GM23338 (cell line): Measurements from ENCODE around the gene ATP5PO. TPM values are rescaled to one million over a fixed set of nuclear protein-coding genes. Genes with fewer than 3 reads are reported as not detected.

Experiments used
- ATAC-seq: fragments of 200-7000 bp; cut with Tn5 transposase; 3 replicates; pipeline ENCODE4 v1.9.1; 2020
- DNase-seq: peaks from one replicate; pipeline ENCODE4 v3.0.0-alpha.2; 2015; ENCODE audit warnings: low spot score
- H2AFZ ChIP-seq: fragments of 200-600 bp; sonication (generic); 2 replicates; pipeline ENCODE4 v1.8.0; 2016; ENCODE audit warnings: antibody characterized with exemption, mild to moderate bottlenecking, moderate library complexity
- H3F3A ChIP-seq: fragments of 200-600 bp; sonication (generic); replicated peaks from 2 replicates; pipeline ENCODE4 v1.8.0; 2017; ENCODE audit warnings: antibody characterized with exemption, mixed run types, low read depth
- H3K27ac ChIP-seq: fragments of 200-600 bp; sonication (generic); 2 replicates; pipeline ENCODE4 v1.6.1; 2016; ENCODE audit warnings: low read depth
- H3K27me3 ChIP-seq: fragments of 200-600 bp; sonication (generic); 2 replicates; pipeline ENCODE4 v1.8.0; 2016; ENCODE audit warnings: mild to moderate bottlenecking, mixed run types, moderate library complexity; ENCODE audit not compliant: insufficient read depth
- H3K36me3 ChIP-seq: fragments of 200-600 bp; sonication (generic); 2 replicates; pipeline ENCODE4 v1.8.0; 2016; ENCODE audit warnings: mild to moderate bottlenecking; ENCODE audit not compliant: insufficient read depth
- H3K4me1 ChIP-seq: fragments of 200-600 bp; sonication (generic); 2 replicates; pipeline ENCODE4 v1.8.0; 2016; ENCODE audit warnings: mild to moderate bottlenecking, moderate library complexity; ENCODE audit not compliant: insufficient read depth
- H3K4me2 ChIP-seq: fragments of 200-600 bp; sonication (generic); 2 replicates; pipeline ENCODE4 v1.7.1; 2017; ENCODE audit warnings: mixed run types
- H3K4me3 ChIP-seq: fragments of 200-600 bp; sonication (generic); 2 replicates; pipeline ENCODE4 v1.6.1; 2016; ENCODE audit warnings: mixed run types
- H3K79me2 ChIP-seq: fragments of 200-600 bp; sonication (generic); replicated peaks from 2 replicates; pipeline ENCODE4 v1.8.0; 2017; ENCODE audit warnings: mild to moderate bottlenecking; ENCODE audit not compliant: insufficient read depth
- H3K9me2 ChIP-seq: fragments of 200-600 bp; sonication (generic); 2 replicates; pipeline ENCODE4 v1.8.0; 2017; ENCODE audit not compliant: insufficient read depth
- H4K20me1 ChIP-seq: fragments of 200-600 bp; sonication (generic); replicated peaks from 2 replicates; pipeline ENCODE4 v1.8.0; 2017; ENCODE audit warnings: mild to moderate bottlenecking; ENCODE audit not compliant: insufficient read depth
- H3K27ac Mint-ChIP-seq: 2 replicates; pipeline ENCODE4 v1.8.0; 2020; ENCODE audit warnings: inconsistent platforms, mild to moderate bottlenecking, moderate library complexity, mixed read lengths
- H3K27me3 Mint-ChIP-seq: 3 replicates; pipeline ENCODE4 v1.8.0; 2022; ENCODE audit warnings: low read depth, mild to moderate bottlenecking, moderate library complexity, mixed read lengths, inconsistent platforms; ENCODE audit not compliant: insufficient read depth, poor library complexity
- H3K36me3 Mint-ChIP-seq: 3 replicates; pipeline ENCODE4 v1.8.0; 2021; ENCODE audit warnings: low read depth, mild to moderate bottlenecking, inconsistent platforms, moderate library complexity, mixed read lengths
- H3K4me1 Mint-ChIP-seq: 3 replicates; pipeline ENCODE4 v1.8.0; 2020; ENCODE audit warnings: mild to moderate bottlenecking, inconsistent platforms, mixed read lengths
- H3K4me3 Mint-ChIP-seq: 3 replicates; pipeline ENCODE4 v1.8.0; 2021; ENCODE audit warnings: moderate library complexity, mild to moderate bottlenecking, inconsistent platforms, mixed read lengths
- H3K9me3 Mint-ChIP-seq: 3 replicates; pipeline ENCODE4 v1.8.0; 2020; ENCODE audit warnings: moderate library complexity, mild to moderate bottlenecking, inconsistent platforms, mixed read lengths
- CREB1 ChIP-seq: fragments of 250-450 bp; sonication (Bioruptor Pico); IDR thresholded peaks from 2 replicates; pipeline ENCODE4 v1.5.0; 2020; ENCODE audit warnings: low read depth, mild to moderate bottlenecking, moderate library complexity
- EZH2 ChIP-seq: fragments of 200-600 bp; sonication (generic); IDR thresholded peaks from one replicate; pipeline ENCODE4 v1.8.0; 2017; ENCODE audit warnings: antibody characterized with exemption, mild to moderate bottlenecking, low read depth; ENCODE audit not compliant: unreplicated experiment
- EZH2phosphoT487 ChIP-seq: fragments of 200-600 bp; sonication (generic); IDR thresholded peaks from one replicate; pipeline ENCODE4 v1.8.1; 2018; ENCODE audit warnings: antibody characterized with exemption; ENCODE audit not compliant: unreplicated experiment
- JUNB ChIP-seq: IDR thresholded peaks from one replicate; pipeline ENCODE4 v1.6.1; 2016; ENCODE audit warnings: antibody characterized with exemption; ENCODE audit not compliant: unreplicated experiment
- NANOG ChIP-seq: IDR thresholded peaks from 2 replicates; pipeline ENCODE4 v1.6.1; 2016; ENCODE audit warnings: antibody characterized with exemption, borderline replicate concordance
- POLR2AphosphoS5 ChIP-seq: IDR thresholded peaks from 2 replicates; pipeline ENCODE4 v1.6.1; 2016; ENCODE audit warnings: antibody characterized with exemption, low read depth
- STAT1 ChIP-seq: IDR thresholded peaks from one replicate; pipeline ENCODE4 v1.6.1; 2016; ENCODE audit warnings: antibody characterized with exemption; ENCODE audit not compliant: unreplicated experiment
- ZNF114 ChIP-seq: fragments of 250-450 bp; sonication (Bioruptor Pico); IDR thresholded peaks from 2 replicates; pipeline ENCODE4 v1.5.0; 2020; ENCODE audit warnings: mild to moderate bottlenecking, moderate library complexity
- ZNF331 ChIP-seq: fragments of 250-450 bp; sonication (Bioruptor Pico); IDR thresholded peaks from 2 replicates; pipeline ENCODE4 v1.5.0; 2020; ENCODE audit warnings: low read depth, mild to moderate bottlenecking, moderate library complexity
- polyA plus RNA-seq: library from polyadenylated mRNA; unstranded; fragments of >200 nt; fragmentation: Nextera tagmentation; extraction: Ambion mirVana; gene quantifications from 2 replicates; pipeline ENCODE4 v1.2.1, GENCODE V29; 2016
- total RNA-seq: library from RNA; depleted of rRNA; stranded (reverse); fragments of >200 nt; shearing (Covaris generic); gene quantifications from 2 replicates; pipeline ENCODE4 v1.2.3, GENCODE V29; 2014
- TF ChIP-seq, protein P1 (sequence below), 2 experiments: fragments of 200-600 bp in 1 of 2; sonication (generic) in 1 of 2; conservative IDR thresholded peaks; 2 replicates each; pipeline versions ENCODE4 v1.5.1 to v1.6.1; 2016 to 2017; ENCODE audit warnings: antibody characterized with exemption in 2 of 2, low read depth in 2 of 2, mild to moderate bottlenecking in 2 of 2, moderate library complexity in 1 of 2
- TF ChIP-seq, protein P2 (sequence below): IDR thresholded peaks from one replicate; pipeline ENCODE4 v1.6.1; 2018; ENCODE audit warnings: antibody characterized with exemption; ENCODE audit not compliant: unreplicated experiment
- TF ChIP-seq, protein P3 (sequence below): IDR thresholded peaks from 2 replicates; pipeline ENCODE4 v1.6.1; 2016; ENCODE audit warnings: antibody characterized with exemption
- TF ChIP-seq, protein P4 (sequence below): fragments of 250-450 bp; sonication (Bioruptor Pico); IDR thresholded peaks from 2 replicates; pipeline ENCODE4 v1.5.0; 2020; ENCODE audit warnings: mild to moderate bottlenecking, moderate library complexity

The ATP5PO gene
- total and polyA plus RNA-seq, 2 experiments from 2014 or later = 244 to 522 TPM

DNA sequence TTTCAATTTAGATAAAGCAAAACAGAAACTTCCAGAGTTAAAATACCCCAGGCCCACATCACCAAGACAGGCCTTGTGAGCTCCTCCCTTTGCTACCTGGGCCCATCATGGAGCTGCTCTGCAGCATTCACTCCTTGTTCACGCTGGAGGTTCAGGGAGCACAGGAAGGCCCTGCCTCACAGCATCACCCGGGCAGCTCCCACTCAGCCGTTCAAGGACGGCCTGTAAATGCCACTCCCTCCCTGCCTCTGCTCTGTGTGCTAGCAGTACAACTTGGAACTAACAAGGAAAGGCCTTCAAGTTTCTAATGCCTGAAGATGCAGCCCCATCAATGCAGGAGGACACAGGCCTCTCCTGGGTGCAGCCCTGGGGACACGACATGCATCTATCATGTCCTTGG lies 11.6 kb downstream of the ATP5PO start:
- H3K79me2 ChIP-seq = no peaks in the 10 kb centered on the region
- H3K27me3 ChIP-seq = no peaks in the 10 kb centered on the region
- H3K4me1 ChIP-seq = no peaks in the 10 kb centered on the region
- no peak overlapping the region for H3K4me2 ChIP-seq
- peaks cover 72% of the 10 kb centered on the region for H3K36me3 Mint-ChIP-seq
- H3K4me1 Mint-ChIP-seq = peaks cover 3% of the 10 kb centered on the region; the same call in 2 of the 3 replicates
- DNase-seq = no peak
- H3K9me2 ChIP-seq = no peaks in the 10 kb centered on the region
- H3K4me3 ChIP-seq = no peak overlapping the region
- peaks cover 5% of the 10 kb centered on the region for H3K27me3 Mint-ChIP-seq
- H3F3A ChIP-seq = 0 out of 2 replicates have a peak, but pooled peaks cover 7% of the 10 kb centered on the region
- H2AFZ ChIP-seq = no peak overlapping the region
- H4K20me1 ChIP-seq = peaks cover 6% of the 10 kb centered on the region
- H3K27ac ChIP-seq = no peak overlapping the region
- ATAC-seq = no peak
- no peaks in the 10 kb centered on the region for H3K9me3 Mint-ChIP-seq
- H3K36me3 ChIP-seq = peaks cover 58% of the 10 kb centered on the region
- no peak overlapping the region for H3K27ac Mint-ChIP-seq
- TF ChIP-seq JUNB = no peak
- no peak for TF ChIP-seq ZNF114 (CRISPR knock-in tag)
- TF ChIP-seq, protein P1, sequence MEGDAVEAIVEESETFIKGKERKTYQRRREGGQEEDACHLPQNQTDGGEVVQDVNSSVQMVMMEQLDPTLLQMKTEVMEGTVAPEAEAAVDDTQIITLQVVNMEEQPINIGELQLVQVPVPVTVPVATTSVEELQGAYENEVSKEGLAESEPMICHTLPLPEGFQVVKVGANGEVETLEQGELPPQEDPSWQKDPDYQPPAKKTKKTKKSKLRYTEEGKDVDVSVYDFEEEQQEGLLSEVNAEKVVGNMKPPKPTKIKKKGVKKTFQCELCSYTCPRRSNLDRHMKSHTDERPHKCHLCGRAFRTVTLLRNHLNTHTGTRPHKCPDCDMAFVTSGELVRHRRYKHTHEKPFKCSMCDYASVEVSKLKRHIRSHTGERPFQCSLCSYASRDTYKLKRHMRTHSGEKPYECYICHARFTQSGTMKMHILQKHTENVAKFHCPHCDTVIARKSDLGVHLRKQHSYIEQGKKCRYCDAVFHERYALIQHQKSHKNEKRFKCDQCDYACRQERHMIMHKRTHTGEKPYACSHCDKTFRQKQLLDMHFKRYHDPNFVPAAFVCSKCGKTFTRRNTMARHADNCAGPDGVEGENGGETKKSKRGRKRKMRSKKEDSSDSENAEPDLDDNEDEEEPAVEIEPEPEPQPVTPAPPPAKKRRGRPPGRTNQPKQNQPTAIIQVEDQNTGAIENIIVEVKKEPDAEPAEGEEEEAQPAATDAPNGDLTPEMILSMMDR (conservative IDR thresholded peaks at IDR 0.05; ENCODE audit: low read depth in 2 of 2) = no peak
- TF ChIP-seq CREB1 (CRISPR knock-in tag) = no peak
- no peak for TF ChIP-seq STAT1
- no peak for TF ChIP-seq ZNF331 (CRISPR knock-in tag)
- TF ChIP-seq, protein P2, sequence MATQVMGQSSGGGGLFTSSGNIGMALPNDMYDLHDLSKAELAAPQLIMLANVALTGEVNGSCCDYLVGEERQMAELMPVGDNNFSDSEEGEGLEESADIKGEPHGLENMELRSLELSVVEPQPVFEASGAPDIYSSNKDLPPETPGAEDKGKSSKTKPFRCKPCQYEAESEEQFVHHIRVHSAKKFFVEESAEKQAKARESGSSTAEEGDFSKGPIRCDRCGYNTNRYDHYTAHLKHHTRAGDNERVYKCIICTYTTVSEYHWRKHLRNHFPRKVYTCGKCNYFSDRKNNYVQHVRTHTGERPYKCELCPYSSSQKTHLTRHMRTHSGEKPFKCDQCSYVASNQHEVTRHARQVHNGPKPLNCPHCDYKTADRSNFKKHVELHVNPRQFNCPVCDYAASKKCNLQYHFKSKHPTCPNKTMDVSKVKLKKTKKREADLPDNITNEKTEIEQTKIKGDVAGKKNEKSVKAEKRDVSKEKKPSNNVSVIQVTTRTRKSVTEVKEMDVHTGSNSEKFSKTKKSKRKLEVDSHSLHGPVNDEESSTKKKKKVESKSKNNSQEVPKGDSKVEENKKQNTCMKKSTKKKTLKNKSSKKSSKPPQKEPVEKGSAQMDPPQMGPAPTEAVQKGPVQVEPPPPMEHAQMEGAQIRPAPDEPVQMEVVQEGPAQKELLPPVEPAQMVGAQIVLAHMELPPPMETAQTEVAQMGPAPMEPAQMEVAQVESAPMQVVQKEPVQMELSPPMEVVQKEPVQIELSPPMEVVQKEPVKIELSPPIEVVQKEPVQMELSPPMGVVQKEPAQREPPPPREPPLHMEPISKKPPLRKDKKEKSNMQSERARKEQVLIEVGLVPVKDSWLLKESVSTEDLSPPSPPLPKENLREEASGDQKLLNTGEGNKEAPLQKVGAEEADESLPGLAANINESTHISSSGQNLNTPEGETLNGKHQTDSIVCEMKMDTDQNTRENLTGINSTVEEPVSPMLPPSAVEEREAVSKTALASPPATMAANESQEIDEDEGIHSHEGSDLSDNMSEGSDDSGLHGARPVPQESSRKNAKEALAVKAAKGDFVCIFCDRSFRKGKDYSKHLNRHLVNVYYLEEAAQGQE = no peak
- TF ChIP-seq, protein P3, sequence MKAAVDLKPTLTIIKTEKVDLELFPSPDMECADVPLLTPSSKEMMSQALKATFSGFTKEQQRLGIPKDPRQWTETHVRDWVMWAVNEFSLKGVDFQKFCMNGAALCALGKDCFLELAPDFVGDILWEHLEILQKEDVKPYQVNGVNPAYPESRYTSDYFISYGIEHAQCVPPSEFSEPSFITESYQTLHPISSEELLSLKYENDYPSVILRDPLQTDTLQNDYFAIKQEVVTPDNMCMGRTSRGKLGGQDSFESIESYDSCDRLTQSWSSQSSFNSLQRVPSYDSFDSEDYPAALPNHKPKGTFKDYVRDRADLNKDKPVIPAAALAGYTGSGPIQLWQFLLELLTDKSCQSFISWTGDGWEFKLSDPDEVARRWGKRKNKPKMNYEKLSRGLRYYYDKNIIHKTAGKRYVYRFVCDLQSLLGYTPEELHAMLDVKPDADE = no peak
- TF ChIP-seq, protein P4, sequence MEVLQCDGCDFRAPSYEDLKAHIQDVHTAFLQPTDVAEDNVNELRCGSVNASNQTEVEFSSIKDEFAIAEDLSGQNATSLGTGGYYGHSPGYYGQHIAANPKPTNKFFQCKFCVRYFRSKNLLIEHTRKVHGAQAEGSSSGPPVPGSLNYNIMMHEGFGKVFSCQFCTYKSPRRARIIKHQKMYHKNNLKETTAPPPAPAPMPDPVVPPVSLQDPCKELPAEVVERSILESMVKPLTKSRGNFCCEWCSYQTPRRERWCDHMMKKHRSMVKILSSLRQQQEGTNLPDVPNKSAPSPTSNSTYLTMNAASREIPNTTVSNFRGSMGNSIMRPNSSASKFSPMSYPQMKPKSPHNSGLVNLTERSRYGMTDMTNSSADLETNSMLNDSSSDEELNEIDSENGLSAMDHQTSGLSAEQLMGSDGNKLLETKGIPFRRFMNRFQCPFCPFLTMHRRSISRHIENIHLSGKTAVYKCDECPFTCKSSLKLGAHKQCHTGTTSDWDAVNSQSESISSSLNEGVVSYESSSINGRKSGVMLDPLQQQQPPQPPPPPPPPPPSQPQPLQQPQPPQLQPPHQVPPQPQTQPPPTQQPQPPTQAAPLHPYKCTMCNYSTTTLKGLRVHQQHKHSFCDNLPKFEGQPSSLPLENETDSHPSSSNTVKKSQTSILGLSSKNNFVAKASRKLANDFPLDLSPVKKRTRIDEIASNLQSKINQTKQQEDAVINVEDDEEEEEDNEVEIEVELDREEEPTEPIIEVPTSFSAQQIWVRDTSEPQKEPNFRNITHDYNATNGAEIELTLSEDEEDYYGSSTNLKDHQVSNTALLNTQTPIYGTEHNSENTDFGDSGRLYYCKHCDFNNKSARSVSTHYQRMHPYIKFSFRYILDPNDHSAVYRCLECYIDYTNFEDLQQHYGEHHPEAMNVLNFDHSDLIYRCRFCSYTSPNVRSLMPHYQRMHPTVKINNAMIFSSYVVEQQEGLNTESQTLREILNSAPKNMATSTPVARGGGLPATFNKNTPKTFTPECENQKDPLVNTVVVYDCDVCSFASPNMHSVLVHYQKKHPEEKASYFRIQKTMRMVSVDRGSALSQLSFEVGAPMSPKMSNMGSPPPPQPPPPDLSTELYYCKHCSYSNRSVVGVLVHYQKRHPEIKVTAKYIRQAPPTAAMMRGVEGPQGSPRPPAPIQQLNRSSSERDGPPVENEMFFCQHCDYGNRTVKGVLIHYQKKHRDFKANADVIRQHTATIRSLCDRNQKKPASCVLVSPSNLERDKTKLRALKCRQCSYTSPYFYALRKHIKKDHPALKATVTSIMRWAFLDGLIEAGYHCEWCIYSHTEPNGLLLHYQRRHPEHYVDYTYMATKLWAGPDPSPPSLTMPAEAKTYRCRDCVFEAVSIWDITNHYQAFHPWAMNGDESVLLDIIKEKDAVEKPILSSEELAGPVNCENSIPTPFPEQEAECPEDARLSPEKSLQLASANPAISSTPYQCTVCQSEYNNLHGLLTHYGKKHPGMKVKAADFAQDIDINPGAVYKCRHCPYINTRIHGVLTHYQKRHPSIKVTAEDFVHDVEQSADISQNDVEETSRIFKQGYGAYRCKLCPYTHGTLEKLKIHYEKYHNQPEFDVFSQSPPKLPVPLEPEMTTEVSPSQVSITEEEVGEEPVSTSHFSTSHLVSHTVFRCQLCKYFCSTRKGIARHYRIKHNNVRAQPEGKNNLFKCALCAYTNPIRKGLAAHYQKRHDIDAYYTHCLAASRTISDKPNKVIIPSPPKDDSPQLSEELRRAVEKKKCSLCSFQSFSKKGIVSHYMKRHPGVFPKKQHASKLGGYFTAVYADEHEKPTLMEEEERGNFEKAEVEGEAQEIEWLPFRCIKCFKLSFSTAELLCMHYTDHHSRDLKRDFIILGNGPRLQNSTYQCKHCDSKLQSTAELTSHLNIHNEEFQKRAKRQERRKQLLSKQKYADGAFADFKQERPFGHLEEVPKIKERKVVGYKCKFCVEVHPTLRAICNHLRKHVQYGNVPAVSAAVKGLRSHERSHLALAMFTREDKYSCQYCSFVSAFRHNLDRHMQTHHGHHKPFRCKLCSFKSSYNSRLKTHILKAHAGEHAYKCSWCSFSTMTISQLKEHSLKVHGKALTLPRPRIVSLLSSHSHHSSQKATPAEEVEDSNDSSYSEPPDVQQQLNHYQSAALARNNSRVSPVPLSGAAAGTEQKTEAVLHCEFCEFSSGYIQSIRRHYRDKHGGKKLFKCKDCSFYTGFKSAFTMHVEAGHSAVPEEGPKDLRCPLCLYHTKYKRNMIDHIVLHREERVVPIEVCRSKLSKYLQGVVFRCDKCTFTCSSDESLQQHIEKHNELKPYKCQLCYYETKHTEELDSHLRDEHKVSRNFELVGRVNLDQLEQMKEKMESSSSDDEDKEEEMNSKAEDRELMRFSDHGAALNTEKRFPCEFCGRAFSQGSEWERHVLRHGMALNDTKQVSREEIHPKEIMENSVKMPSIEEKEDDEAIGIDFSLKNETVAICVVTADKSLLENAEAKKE = no peak
- TF ChIP-seq EZH2phosphoT487 = no peak
- TF ChIP-seq EZH2 = no peak
- no peak for TF ChIP-seq POLR2AphosphoS5
- no peak for TF ChIP-seq NANOG
- H3K4me3 Mint-ChIP-seq = no peak overlapping the region
